MM.1S (cell line): Measurements from ENCODE around the gene SPAG7.

Experiments
- EZH2 ChIP-seq: fragments of 300-600 bp; sonication (generic); optimal IDR thresholded peaks from 2 replicates; pipeline ENCODE3; 2017; ENCODE audit warnings: low read depth, mild to moderate bottlenecking, antibody characterized with exemption, low read length, mixed read lengths
- TF ChIP-seq, protein P1 (sequence below): fragments of 300-600 bp; sonication (generic); IDR thresholded peaks from 2 replicates; pipeline ENCODE4 v1.5.1; 2016; ENCODE audit warnings: antibody characterized with exemption, low read length, mixed read lengths

DNA sequence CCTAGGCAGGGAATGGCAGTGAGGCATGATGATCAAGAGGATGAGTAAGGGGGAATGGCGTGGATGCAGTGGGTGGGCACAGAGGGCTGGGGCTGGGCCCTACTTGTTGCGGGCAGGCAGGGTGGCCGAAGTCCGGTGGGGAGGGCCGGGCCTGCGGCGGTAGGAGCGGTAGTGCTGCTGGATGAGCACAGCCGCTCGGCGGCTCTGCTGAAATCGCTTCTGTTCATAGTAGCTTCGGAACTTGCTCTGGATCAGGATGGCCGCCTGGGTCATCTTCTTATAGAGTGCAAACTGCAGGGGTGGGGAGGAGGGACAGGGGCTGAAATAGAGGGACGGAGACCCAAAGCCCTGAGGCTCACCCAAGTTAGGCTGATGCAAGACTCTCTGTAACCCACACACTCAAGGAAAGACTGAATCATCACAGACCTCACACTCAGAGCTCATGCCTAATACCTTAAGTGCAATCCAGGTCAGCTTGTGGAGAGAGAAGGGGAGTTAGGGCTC lies 1.5 kb upstream of the SPAG7 start:
- TF ChIP-seq, protein P1, sequence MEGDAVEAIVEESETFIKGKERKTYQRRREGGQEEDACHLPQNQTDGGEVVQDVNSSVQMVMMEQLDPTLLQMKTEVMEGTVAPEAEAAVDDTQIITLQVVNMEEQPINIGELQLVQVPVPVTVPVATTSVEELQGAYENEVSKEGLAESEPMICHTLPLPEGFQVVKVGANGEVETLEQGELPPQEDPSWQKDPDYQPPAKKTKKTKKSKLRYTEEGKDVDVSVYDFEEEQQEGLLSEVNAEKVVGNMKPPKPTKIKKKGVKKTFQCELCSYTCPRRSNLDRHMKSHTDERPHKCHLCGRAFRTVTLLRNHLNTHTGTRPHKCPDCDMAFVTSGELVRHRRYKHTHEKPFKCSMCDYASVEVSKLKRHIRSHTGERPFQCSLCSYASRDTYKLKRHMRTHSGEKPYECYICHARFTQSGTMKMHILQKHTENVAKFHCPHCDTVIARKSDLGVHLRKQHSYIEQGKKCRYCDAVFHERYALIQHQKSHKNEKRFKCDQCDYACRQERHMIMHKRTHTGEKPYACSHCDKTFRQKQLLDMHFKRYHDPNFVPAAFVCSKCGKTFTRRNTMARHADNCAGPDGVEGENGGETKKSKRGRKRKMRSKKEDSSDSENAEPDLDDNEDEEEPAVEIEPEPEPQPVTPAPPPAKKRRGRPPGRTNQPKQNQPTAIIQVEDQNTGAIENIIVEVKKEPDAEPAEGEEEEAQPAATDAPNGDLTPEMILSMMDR: no peak
- no peak for TF ChIP-seq EZH2
